Measurements from ENCODE around the gene IKZF1. TPM values are rescaled to one million over a fixed set of nuclear protein-coding genes. Genes with fewer than 3 reads are reported as not detected.

Gene IKZF1
- polyA plus RNA-seq, 4 donors = 1.8 to 5.9 (median 3.3) TPM

DNA sequence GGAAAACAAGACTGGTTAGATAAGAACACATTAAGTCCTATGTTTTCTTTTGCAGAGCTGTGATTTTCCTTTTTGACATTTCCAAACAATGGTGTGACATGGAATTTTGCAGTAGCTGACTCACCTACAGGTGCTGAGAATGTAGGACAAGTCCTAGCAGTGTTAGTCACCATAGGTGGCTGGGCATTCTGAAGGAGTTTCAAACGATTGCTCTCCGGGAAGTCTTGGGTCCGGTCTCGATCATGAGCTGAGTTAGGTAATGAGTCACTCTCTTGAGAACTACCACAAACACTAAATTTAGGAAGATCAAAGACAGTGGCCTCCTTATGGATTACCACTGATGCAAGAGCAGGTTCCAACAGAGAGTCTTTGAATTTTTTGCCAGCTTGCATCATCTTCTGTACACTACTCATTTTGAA, 142.0 kb downstream of the IKZF1 start:
- FAIRE-seq = no peak
- peaks cover 0 to 5% (median 3%) of the 10 kb centered on the region in 3 donors for H3K4me1 ChIP-seq (ENCODE audit: control insufficient read depth in 3 of 3, insufficient read depth in 2 of 3, low read depth in 1 of 3, low read length in 2 of 3)
- no peak overlapping the region for H3K4me3 ChIP-seq (ENCODE audit: low read depth in 1 of 3, low read length in 3 of 3)
- no peaks in the 10 kb centered on the region for H3K27me3 ChIP-seq (ENCODE audit: control insufficient read depth in 3 of 3, insufficient read depth in 3 of 3, low read length in 3 of 3)
- 50 to 74% (median 72%) methylated on average over 4 of the region's 4 CpGs for WGBS, 3 donors
- no peak overlapping the region for H3K27ac ChIP-seq (ENCODE audit: low read depth in 1 of 3, low read length in 2 of 3)
- no peaks in the 10 kb centered on the region for H3K9me3 ChIP-seq (ENCODE audit: control insufficient read depth in 2 of 2, insufficient read depth in 1 of 2, low read depth in 1 of 2, low read length in 1 of 2)
- H3K36me3 ChIP-seq (ENCODE audit: control insufficient read depth in 3 of 3, insufficient read depth in 2 of 3, low read depth in 1 of 3, low read length in 3 of 3) = peaks cover 0 to 3% (median 2%) of the 10 kb centered on the region in 3 donors
- no peak for DNase-seq

DNA sequence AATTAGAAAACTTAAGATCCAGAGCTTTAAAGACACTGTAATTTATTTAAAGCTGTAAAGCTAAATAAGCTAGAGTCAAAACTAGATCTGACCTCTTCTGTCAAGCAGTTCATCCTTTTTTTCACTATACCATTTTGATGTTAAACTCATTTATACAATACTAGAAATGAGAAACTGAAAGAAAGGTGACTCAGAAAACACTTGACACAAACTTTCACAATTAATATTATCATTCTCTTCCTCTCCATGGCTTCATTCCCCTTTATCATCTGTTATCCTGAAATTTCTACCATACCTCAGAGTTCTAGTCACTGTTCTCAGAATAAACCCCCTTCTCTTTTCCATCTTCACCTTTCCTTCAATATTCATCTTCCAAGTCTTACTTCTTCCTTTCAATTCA, 144.3 kb downstream of the IKZF1 start:
- Histone ChIP-seq H3K9me3 (ENCODE audit: control insufficient read depth in 2 of 2, insufficient read depth in 1 of 2, low read depth in 1 of 2, low read length in 1 of 2) (no peaks in the 10 kb centered on the region), H3K27ac (ENCODE audit: low read depth in 1 of 3, low read length in 2 of 3) (no peak overlapping the region), H3K4me3 (ENCODE audit: low read depth in 1 of 3, low read length in 3 of 3) (no peak overlapping the region), H3K36me3 (ENCODE audit: control insufficient read depth in 3 of 3, insufficient read depth in 2 of 3, low read depth in 1 of 3, low read length in 3 of 3) (peaks cover 0 to 3% (median 0%) of the 10 kb centered on the region in 3 donors), H3K27me3 (ENCODE audit: control insufficient read depth in 3 of 3, insufficient read depth in 3 of 3, low read length in 3 of 3) (no peaks in the 10 kb centered on the region), H3K4me1 (ENCODE audit: control insufficient read depth in 3 of 3, insufficient read depth in 2 of 3, low read depth in 1 of 3, low read length in 2 of 3) (peaks cover 0 to 5% (median 3%) of the 10 kb centered on the region in 3 donors)
- FAIRE-seq = no peak
- DNase-seq = no peak

DNA sequence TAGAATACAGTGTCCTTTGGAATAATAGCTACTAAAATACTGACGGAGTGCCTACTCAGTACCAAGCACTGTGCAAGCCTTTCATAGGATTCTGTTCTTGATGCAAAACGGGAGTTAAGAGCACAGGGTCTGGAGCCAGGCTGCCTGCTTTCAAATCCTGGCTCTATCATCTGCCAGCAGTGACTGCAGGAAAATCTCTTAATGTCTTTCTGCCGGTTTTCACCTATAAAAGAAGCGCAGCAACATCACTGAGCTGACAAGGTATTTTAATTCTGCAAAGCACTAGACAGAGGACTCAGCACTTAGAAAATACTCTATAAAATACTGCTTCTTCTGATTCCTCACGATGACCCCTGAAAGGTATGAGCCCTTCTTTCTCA, 145.0 kb downstream of the IKZF1 start:
- peaks cover 0 to 5% (median 3%) of the 10 kb centered on the region in 3 donors for H3K4me1 ChIP-seq (ENCODE audit: control insufficient read depth in 3 of 3, insufficient read depth in 2 of 3, low read depth in 1 of 3, low read length in 2 of 3)
- peaks cover 0 to 3% (median 0%) of the 10 kb centered on the region in 3 donors for H3K36me3 ChIP-seq (ENCODE audit: control insufficient read depth in 3 of 3, insufficient read depth in 2 of 3, low read depth in 1 of 3, low read length in 3 of 3)
- 4 to 11% (median 5%) methylated on average over 5 of the region's 5 CpGs for WGBS, 3 donors
- peak overlapping the region; percentile 42 to 78 (median 62) for H3K27ac ChIP-seq (ENCODE audit: low read depth in 1 of 3, low read length in 2 of 3)
- FAIRE-seq = no peak
- H3K4me3 ChIP-seq (ENCODE audit: low read depth in 1 of 3, low read length in 3 of 3) = peak overlapping the region; percentile 59 to 86 (median 68)
- H3K27me3 ChIP-seq (ENCODE audit: control insufficient read depth in 3 of 3, insufficient read depth in 3 of 3, low read length in 3 of 3) = no peaks in the 10 kb centered on the region
- no peak for DNase-seq
- no peaks in the 10 kb centered on the region for H3K9me3 ChIP-seq (ENCODE audit: control insufficient read depth in 2 of 2, insufficient read depth in 1 of 2, low read depth in 1 of 2, low read length in 1 of 2)

DNA sequence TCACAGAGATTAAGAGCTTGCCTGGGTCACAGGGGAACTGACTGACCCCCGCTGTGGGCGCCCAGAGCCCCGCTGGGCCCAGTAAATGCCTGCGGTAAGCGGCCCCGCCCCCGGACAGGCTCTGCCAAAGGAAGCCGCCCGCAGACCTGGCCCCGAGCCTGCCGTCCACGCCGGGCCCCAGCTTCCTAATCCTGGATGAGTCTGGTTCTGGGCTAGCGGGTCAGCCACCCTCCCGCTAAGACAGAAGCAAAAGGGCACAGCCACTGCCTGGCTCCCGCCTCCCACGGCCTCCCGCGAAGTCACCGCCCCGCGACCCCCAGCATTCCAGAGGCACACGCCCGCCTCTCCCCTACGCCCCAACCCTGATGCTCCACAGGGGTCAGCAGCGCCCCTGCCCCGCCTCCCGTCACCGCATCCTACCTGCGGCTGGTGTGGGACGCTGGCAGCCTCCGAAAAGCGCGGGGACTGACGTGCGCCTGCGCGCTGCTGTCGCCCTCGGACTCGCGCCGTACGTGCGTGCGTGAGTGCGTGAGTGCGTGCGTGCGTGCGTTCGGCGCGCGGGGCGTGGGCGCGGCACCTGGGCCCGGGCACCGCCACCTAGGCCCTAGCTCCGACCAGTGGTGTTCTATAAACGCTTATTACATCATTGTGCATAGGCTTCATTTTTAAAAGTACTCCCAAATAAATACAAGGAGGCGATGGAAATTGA, 145.5 kb downstream of the IKZF1 start, which contains the start of gene FIGNL1:
Gene FIGNL1 (minus strand): TSS at position 470 of the 709 bp plus-strand sequence. CDS start 3,063 bp downstream, outside the sequence.
- Histone ChIP-seq H3K9me3 (ENCODE audit: control insufficient read depth in 2 of 2, insufficient read depth in 1 of 2, low read depth in 1 of 2, low read length in 1 of 2) (no peaks in the 10 kb centered on the region), H3K27ac (ENCODE audit: low read depth in 1 of 3, low read length in 2 of 3) (peak within 1 kb of the TSS; percentile 60 to 82 (median 62)), H3K27me3 (ENCODE audit: control insufficient read depth in 3 of 3, insufficient read depth in 3 of 3, low read length in 3 of 3) (no peaks in the 10 kb centered on the region), H3K4me3 (ENCODE audit: low read depth in 1 of 3, low read length in 3 of 3) (peak within 1 kb of the TSS; percentile 59 to 86 (median 68)), H3K4me1 (ENCODE audit: control insufficient read depth in 3 of 3, insufficient read depth in 2 of 3, low read depth in 1 of 3, low read length in 2 of 3) (peaks cover 0 to 5% (median 3%) of the 10 kb centered on the region in 3 donors), H3K36me3 (ENCODE audit: control insufficient read depth in 3 of 3, insufficient read depth in 2 of 3, low read depth in 1 of 3, low read length in 3 of 3) (peaks cover 0 to 3% (median 0%) of the 10 kb centered on the region in 3 donors)
- 0 to 1% (median 0%) methylated on average over 50 to 63 of the region's 63 CpGs for WGBS, 3 donors
- DNase-seq = peak; percentile 85 to 87
- no peak for FAIRE-seq

DNA sequence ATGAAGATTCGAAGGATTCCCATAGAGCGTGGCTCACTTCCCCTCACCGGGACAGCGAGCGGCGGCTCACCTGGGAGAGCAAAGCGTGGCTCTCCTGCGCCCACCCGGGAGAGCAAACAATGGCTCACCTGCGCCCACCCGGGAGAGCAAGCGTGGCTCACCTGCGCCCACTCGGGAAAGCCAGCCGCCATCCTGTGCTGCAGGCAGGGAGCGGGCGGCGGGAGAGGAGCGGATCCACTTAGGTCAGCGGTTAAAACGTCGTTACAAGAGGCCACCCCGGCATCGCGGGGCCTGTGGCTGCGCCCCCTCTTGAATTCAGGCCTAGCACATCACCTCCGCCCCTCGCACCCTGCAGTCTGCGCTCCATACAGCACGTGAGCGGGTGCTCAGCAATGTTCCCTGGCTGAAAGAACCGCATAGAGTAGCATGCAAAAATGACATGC, 146.1 kb downstream of the IKZF1 start:
- Histone ChIP-seq H3K36me3 (ENCODE audit: control insufficient read depth in 3 of 3, insufficient read depth in 2 of 3, low read depth in 1 of 3, low read length in 3 of 3) (peaks cover 0 to 3% (median 0%) of the 10 kb centered on the region in 3 donors), H3K4me3 (ENCODE audit: low read depth in 1 of 3, low read length in 3 of 3) (peak overlapping the region; percentile 41 to 86 (median 68)), H3K9me3 (ENCODE audit: control insufficient read depth in 2 of 2, insufficient read depth in 1 of 2, low read depth in 1 of 2, low read length in 1 of 2) (no peaks in the 10 kb centered on the region), H3K27ac (ENCODE audit: low read depth in 1 of 3, low read length in 2 of 3) (peak overlapping the region; percentile 57 to 82 (median 60)), H3K4me1 (ENCODE audit: control insufficient read depth in 3 of 3, insufficient read depth in 2 of 3, low read depth in 1 of 3, low read length in 2 of 3) (peaks cover 0 to 5% (median 3%) of the 10 kb centered on the region in 3 donors), H3K27me3 (ENCODE audit: control insufficient read depth in 3 of 3, insufficient read depth in 3 of 3, low read length in 3 of 3) (no peaks in the 10 kb centered on the region)
- DNase-seq (peak in 1 of 2 donors; percentile 9), FAIRE-seq (no peak)
- 16 to 22% (median 16%) methylated on average over 32 of the region's 32 CpGs for WGBS, 3 donors

Other genes with a start within 250 kb of the IKZF1 start
- under 1 TPM in 1 of 4 donors, not detected in 3; 0.12 TPM for gene ZPBP, start 211.5 kb upstream of the IKZF1 start, polyA plus RNA-seq
- 10 to 100 TPM in 1 of 4 donors, 1 to 10 TPM in 3; 1.9 to 20.2 (median 4.4) TPM for gene FIGNL1, start 145.6 kb downstream of the IKZF1 start, polyA plus RNA-seq